ENCODE results near the gene COL4A1. TPM values are rescaled to one million over a fixed set of nuclear protein-coding genes. Genes with fewer than 3 reads are reported as not detected.

The COL4A1 gene
- total RNA-seq, 1 donor from 2014 or later: 120 TPM

DNA sequence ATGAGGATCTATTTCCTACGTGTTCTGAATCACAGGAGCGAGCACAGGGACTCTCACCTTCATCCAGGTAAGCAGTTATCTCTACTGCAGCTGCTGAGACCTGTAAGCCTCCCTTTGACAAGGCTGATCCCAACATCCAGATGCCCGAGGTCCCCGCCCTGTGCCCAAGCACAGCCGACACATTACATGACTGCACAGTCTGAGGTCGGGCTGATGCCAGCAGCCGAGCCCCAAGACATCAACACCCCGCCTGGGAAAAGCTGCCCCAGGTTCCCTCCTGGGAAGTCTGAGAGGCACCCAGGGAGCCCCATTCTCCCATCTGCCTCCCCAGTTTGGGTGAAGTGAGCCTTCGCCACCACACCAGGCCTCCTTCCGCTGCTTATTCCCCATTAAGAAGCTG lies 95.9 kb downstream of the COL4A1 start:
- Histone ChIP-seq H3K9me3 (replicated peaks) (no peaks in the 10 kb centered on the region), H3K27me3 (ENCODE audit: low read depth) (no peaks in the 10 kb centered on the region), H3K27ac (replicated peaks) (no peak overlapping the region), H3K36me3 (peaks cover 84% of the 10 kb centered on the region), H3K4me3 (no peak overlapping the region), H3K4me1 (peaks cover 30% of the 10 kb centered on the region)
- TF ChIP-seq, protein P1, sequence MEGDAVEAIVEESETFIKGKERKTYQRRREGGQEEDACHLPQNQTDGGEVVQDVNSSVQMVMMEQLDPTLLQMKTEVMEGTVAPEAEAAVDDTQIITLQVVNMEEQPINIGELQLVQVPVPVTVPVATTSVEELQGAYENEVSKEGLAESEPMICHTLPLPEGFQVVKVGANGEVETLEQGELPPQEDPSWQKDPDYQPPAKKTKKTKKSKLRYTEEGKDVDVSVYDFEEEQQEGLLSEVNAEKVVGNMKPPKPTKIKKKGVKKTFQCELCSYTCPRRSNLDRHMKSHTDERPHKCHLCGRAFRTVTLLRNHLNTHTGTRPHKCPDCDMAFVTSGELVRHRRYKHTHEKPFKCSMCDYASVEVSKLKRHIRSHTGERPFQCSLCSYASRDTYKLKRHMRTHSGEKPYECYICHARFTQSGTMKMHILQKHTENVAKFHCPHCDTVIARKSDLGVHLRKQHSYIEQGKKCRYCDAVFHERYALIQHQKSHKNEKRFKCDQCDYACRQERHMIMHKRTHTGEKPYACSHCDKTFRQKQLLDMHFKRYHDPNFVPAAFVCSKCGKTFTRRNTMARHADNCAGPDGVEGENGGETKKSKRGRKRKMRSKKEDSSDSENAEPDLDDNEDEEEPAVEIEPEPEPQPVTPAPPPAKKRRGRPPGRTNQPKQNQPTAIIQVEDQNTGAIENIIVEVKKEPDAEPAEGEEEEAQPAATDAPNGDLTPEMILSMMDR (IDR thresholded peaks at IDR 0.05; ENCODE audit: borderline replicate concordance): no peak
- no peak for DNase-seq
- intact Hi-C loops (cut with micrococcal nuclease): no loop called here

DNA sequence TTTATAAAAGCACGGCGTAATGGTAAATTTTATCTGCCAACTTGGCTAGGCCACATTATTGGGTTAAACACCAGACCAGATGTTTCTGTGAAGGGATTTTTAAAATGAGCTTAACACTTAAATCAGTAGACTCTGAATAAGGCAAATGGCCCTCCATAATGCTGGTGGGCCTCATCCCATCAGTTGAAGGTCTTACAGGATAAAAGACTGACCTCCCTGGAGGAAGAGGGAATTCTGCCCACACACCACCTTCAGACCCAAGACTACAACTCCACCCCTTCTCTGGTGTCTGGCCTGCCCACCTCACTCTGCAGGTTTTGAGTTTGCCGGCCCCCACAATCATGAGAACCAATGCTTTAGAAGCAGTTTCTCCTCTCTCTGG lies 96.4 kb downstream of the COL4A1 start:
- H3K27me3 ChIP-seq (ENCODE audit: low read depth): no peaks in the 10 kb centered on the region
- TF ChIP-seq, protein P1 (IDR thresholded peaks at IDR 0.05; ENCODE audit: borderline replicate concordance): no peak
- H3K4me1 ChIP-seq: peaks cover 26% of the 10 kb centered on the region
- intact Hi-C loops (cut with micrococcal nuclease): no loop called here
- H3K27ac ChIP-seq (replicated peaks): no peak overlapping the region
- H3K36me3 ChIP-seq: peaks cover 88% of the 10 kb centered on the region
- no peaks in the 10 kb centered on the region for H3K9me3 ChIP-seq (replicated peaks)
- DNase-seq: no peak
- H3K4me3 ChIP-seq: no peak overlapping the region

GRCh38 chr13:110209950-110210603 lies 96.9 kb downstream of the COL4A1 start:
- no peaks in the 10 kb centered on the region for H3K27me3 ChIP-seq (ENCODE audit: low read depth)
- H3K36me3 ChIP-seq: peaks cover 94% of the 10 kb centered on the region
- no peak for DNase-seq
- H3K4me1 ChIP-seq: peaks cover 21% of the 10 kb centered on the region
- TF ChIP-seq, protein P1 (IDR thresholded peaks at IDR 0.05; ENCODE audit: borderline replicate concordance): no peak
- intact Hi-C loops (cut with micrococcal nuclease): no loop called here
- no peaks in the 10 kb centered on the region for H3K9me3 ChIP-seq (replicated peaks)
- H3K27ac ChIP-seq (replicated peaks): no peak overlapping the region
- no peak overlapping the region for H3K4me3 ChIP-seq

GRCh38 chr13:110208116-110208515 lies 98.8 kb downstream of the COL4A1 start:
- Histone ChIP-seq H3K4me1 (peaks cover 5% of the 10 kb centered on the region), H3K4me3 (no peak overlapping the region), H3K27me3 (ENCODE audit: low read depth) (no peaks in the 10 kb centered on the region), H3K36me3 (peaks cover 100% of the 10 kb centered on the region), H3K27ac (replicated peaks) (no peak overlapping the region), H3K9me3 (replicated peaks) (no peaks in the 10 kb centered on the region)
- intact Hi-C loops (cut with micrococcal nuclease): no loop called here
- TF ChIP-seq, protein P1 (IDR thresholded peaks at IDR 0.05; ENCODE audit: borderline replicate concordance): no peak
- no peak for DNase-seq

DNA sequence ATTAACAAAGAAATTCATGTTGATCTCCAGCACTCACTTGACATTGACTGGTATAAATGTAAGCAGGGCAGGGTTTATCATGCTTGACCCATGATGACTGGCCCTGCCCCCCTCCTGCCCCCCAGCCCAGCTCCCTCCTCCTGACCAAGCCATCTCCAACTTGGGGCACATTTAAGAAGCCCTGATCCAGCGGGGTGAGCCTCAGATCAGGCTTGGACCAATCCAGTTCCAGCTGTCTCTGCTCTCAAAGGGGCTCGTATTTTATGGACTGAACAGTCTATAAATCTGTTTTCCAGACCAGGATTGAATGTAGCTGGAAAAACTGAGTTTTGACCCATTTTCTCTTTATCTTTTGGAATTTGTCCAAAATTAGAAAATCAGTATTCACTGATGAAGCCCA lies 100.0 kb downstream of the COL4A1 start:
- Histone ChIP-seq H3K27me3 (ENCODE audit: low read depth) (no peaks in the 10 kb centered on the region), H3K4me3 (no peak overlapping the region), H3K27ac (replicated peaks) (no peak overlapping the region), H3K4me1 (no peaks in the 10 kb centered on the region), H3K36me3 (peaks cover 99% of the 10 kb centered on the region), H3K9me3 (replicated peaks) (no peaks in the 10 kb centered on the region)
- intact Hi-C loops (cut with micrococcal nuclease): no loop called here
- DNase-seq: no peak
- TF ChIP-seq, protein P1 (IDR thresholded peaks at IDR 0.05; ENCODE audit: borderline replicate concordance): no peak

All from left ventricle myocardium inferior (tissue), 1 donor.